Fibroblast of lung (primary cell): ENCODE data around the gene LCE3C. TPM values are rescaled to one million over a fixed set of nuclear protein-coding genes. Genes with fewer than 3 reads are reported as not detected.

Experiments
- DNase-seq, 2 donors: peaks; one replicate each; pipeline versions ENCODE4 v3.0.0 to v3.0.0-alpha.2; 2010; ENCODE audit warnings: low read depth in 2 of 2
- H2AFZ ChIP-seq: 2 replicates; pipeline ENCODE4 v1.5.1; 2012; ENCODE audit warnings: low read length, control low read depth, inconsistent platforms
- H3K27ac ChIP-seq: 2 replicates; pipeline ENCODE4 v1.5.1; 2011; ENCODE audit warnings: low read length, control low read depth; ENCODE audit not compliant: insufficient read depth
- H3K27me3 ChIP-seq: 2 replicates; pipeline ENCODE4 v1.5.1; 2011; ENCODE audit warnings: mild to moderate bottlenecking, low read length; ENCODE audit not compliant: control insufficient read depth, insufficient read depth
- H3K36me3 ChIP-seq: 2 replicates; pipeline ENCODE4 v1.5.1; 2011; ENCODE audit warnings: low read length; ENCODE audit not compliant: control insufficient read depth, insufficient read depth
- H3K4me1 ChIP-seq: 2 replicates; pipeline ENCODE4 v1.5.1; 2011; ENCODE audit warnings: low read length; ENCODE audit not compliant: control insufficient read depth, insufficient read depth; ENCODE audit errors: extremely low read depth
- H3K4me2 ChIP-seq: 2 replicates; pipeline ENCODE4 v1.5.1; 2011; ENCODE audit warnings: low read length, control low read depth; ENCODE audit not compliant: insufficient read depth; ENCODE audit errors: extremely low read depth
- H3K4me3 ChIP-seq, 4 experiments: fragments of 200-600 bp in 1 of 4; sonication (generic) in 1 of 4; replicated peaks in 1 of 4; 2 replicates each; pipeline ENCODE4 v1.5.1; 2011 to 2016; ENCODE audit warnings: low read length in 4 of 4, low read depth in 3 of 4, mild to moderate bottlenecking in 3 of 4, control low read depth in 2 of 4, inconsistent platforms in 1 of 4, mixed read lengths in 1 of 4; ENCODE audit not compliant: insufficient read depth in 1 of 4; ENCODE audit errors: control extremely low read depth in 1 of 4
- H3K79me2 ChIP-seq: 2 replicates; pipeline ENCODE4 v1.5.1; 2012; ENCODE audit warnings: mild to moderate bottlenecking, low read length, inconsistent platforms; ENCODE audit not compliant: control insufficient read depth, insufficient read depth
- H3K9ac ChIP-seq: 2 replicates; pipeline ENCODE4 v1.5.1; 2011; ENCODE audit warnings: mild to moderate bottlenecking, low read length, control low read depth; ENCODE audit not compliant: insufficient read depth
- H3K9me3 ChIP-seq: 2 replicates; pipeline ENCODE4 v1.5.1; 2012; ENCODE audit warnings: low read depth, low read length; ENCODE audit not compliant: control insufficient read depth, insufficient read depth
- H4K20me1 ChIP-seq: 2 replicates; pipeline ENCODE4 v1.5.1; 2011; ENCODE audit warnings: low read length; ENCODE audit not compliant: control insufficient read depth, insufficient read depth; ENCODE audit errors: extremely low read depth
- CTCF ChIP-seq, 2 donors: IDR thresholded peaks in 1 of 2; conservative IDR thresholded peaks in 1 of 2; 1 replicate in 1 of 2; 2 replicates in 1 of 2; pipeline ENCODE4 v1.5.1; 2011 to 2012; ENCODE audit warnings: low read length in 2 of 2, control low read depth in 1 of 2, inconsistent platforms in 1 of 2, low read depth in 1 of 2, mild to moderate bottlenecking in 1 of 2
- EZH2 ChIP-seq: IDR thresholded peaks from 2 replicates; pipeline ENCODE4 v1.5.1; 2012; ENCODE audit warnings: low read length, control low read depth, mild to moderate bottlenecking; ENCODE audit errors: missing control alignments
- polyA plus RNA-seq, 2 donors: library from polyadenylated mRNA; depleted of rRNA in 1 of 2; stranded (reverse) in 1 of 2; unstranded in 1 of 2; fragments of >200 nt; gene quantifications; 2 replicates each; pipeline ENCODE4 v1.2.1, GENCODE V29; 2011 to 2012; ENCODE audit warnings: missing spikeins in 1 of 2
- total RNA-seq: library from RNA; depleted of rRNA; stranded (reverse); fragments of >200 nt; gene quantifications from 2 replicates; pipeline ENCODE4 v1.2.1, GENCODE V29; 2014

Gene LCE3C
- total and polyA plus RNA-seq, 2 donors (not counting 1 experiment from before 2014, with no cell fraction given): not detected

- H4K20me1 ChIP-seq: no peaks in the 10 kb centered on the region
- no peaks in the 10 kb centered on the region for H3K4me1 ChIP-seq
- H3K27me3 ChIP-seq: no peaks in the 10 kb centered on the region
- H3K9me3 ChIP-seq: no peaks in the 10 kb centered on the region
- H2AFZ ChIP-seq: no peak overlapping the region
- H3K36me3 ChIP-seq: no peaks in the 10 kb centered on the region
- no peak overlapping the region for H3K4me2 ChIP-seq
- no peak for DNase-seq
- TF ChIP-seq CTCF (conservative IDR thresholded peaks at IDR 0.05 in 1 of 2, IDR thresholded peaks at IDR 0.05 in 1 of 2; ENCODE audit: low read depth in 1 of 2, low read length in 2 of 2): no peak
- no peak for TF ChIP-seq EZH2
- no peak overlapping the region for H3K4me3 ChIP-seq
- no peak overlapping the region for H3K9ac ChIP-seq
- H3K27ac ChIP-seq: no peak overlapping the region
- no peaks in the 10 kb centered on the region for H3K79me2 ChIP-seq
These were observed 3.0 kb upstream of the LCE3C start for GRCh38 chr1:152596986-152597385.

GRCh38 chr1:152613511-152613910 lies 13.5 kb downstream of the LCE3C start, which contains the start of gene LCE3B:
Gene LCE3B (plus strand): TSS chr1:152613811. CDS start chr1:152613811, 0 bp downstream.
- H3K27me3 ChIP-seq: no peaks in the 10 kb centered on the region
- no peak for DNase-seq
- no peak within 1 kb of the TSS for H3K4me3 ChIP-seq
- H3K27ac ChIP-seq: no peak within 1 kb of the TSS
- TF ChIP-seq CTCF (conservative IDR thresholded peaks at IDR 0.05 in 1 of 2, IDR thresholded peaks at IDR 0.05 in 1 of 2; ENCODE audit: low read depth in 1 of 2, low read length in 2 of 2): no peak
- TF ChIP-seq EZH2: no peak
- H3K9ac ChIP-seq: no peak within 1 kb of the TSS
- no peak within 1 kb of the TSS for H3K4me2 ChIP-seq
- H3K79me2 ChIP-seq: no peaks in the 10 kb centered on the region
- no peaks in the 10 kb centered on the region for H4K20me1 ChIP-seq
- no peak within 1 kb of the TSS for H2AFZ ChIP-seq
- H3K4me1 ChIP-seq: no peaks in the 10 kb centered on the region
- no peaks in the 10 kb centered on the region for H3K36me3 ChIP-seq
- H3K9me3 ChIP-seq: no peaks in the 10 kb centered on the region

- H3K79me2 ChIP-seq: no peaks in the 10 kb centered on the region
- H3K36me3 ChIP-seq: no peaks in the 10 kb centered on the region
- no peaks in the 10 kb centered on the region for H3K27me3 ChIP-seq
- no peak overlapping the region for H3K4me3 ChIP-seq
- H3K27ac ChIP-seq: no peak overlapping the region
- no peak for TF ChIP-seq EZH2
- TF ChIP-seq CTCF (conservative IDR thresholded peaks at IDR 0.05 in 1 of 2, IDR thresholded peaks at IDR 0.05 in 1 of 2; ENCODE audit: low read depth in 1 of 2, low read length in 2 of 2): no peak
- no peaks in the 10 kb centered on the region for H3K9me3 ChIP-seq
- no peak for DNase-seq
- H3K4me1 ChIP-seq: no peaks in the 10 kb centered on the region
- H3K4me2 ChIP-seq: no peak overlapping the region
- H4K20me1 ChIP-seq: no peaks in the 10 kb centered on the region
- H2AFZ ChIP-seq: no peak overlapping the region
- H3K9ac ChIP-seq: no peak overlapping the region
These were observed 22.0 kb downstream of the LCE3C start for GRCh38 chr1:152621993-152622392.
